GM18520 (cell line): ENCODE data around the gene BTBD9.

ENCODE experiments used
- ATAC-seq: cut with Tn5 transposase; IDR thresholded peaks from one replicate; pipeline ENCODE4 v1.9.1; 2021; ENCODE audit not compliant: unreplicated experiment

Gene BTBD9

GRCh38 chr6:38215225-38215624 lies 424.5 kb downstream of the BTBD9 start:
- ATAC-seq, result no peak

GRCh38 chr6:38214159-38214558 lies 425.6 kb downstream of the BTBD9 start:
- no peak for ATAC-seq

GRCh38 chr6:38213251-38213658 lies 426.5 kb downstream of the BTBD9 start:
- ATAC-seq, result no peak

- ATAC-seq, result no peak
These were observed 427.1 kb downstream of the BTBD9 start for GRCh38 chr6:38212579-38212978.

GRCh38 chr6:38212116-38212515 lies 427.6 kb downstream of the BTBD9 start:
- no peak for ATAC-seq

- no peak for ATAC-seq
These were observed 430.1 kb downstream of the BTBD9 start for GRCh38 chr6:38209371-38210260.

GRCh38 chr6:38208028-38208427 lies 431.7 kb downstream of the BTBD9 start:
- ATAC-seq, result no peak

GRCh38 chr6:38207375-38207774 lies 432.4 kb downstream of the BTBD9 start:
- ATAC-seq, result no peak

GRCh38 chr6:38198219-38198618 lies 441.5 kb downstream of the BTBD9 start:
- no peak for ATAC-seq

- ATAC-seq, result no peak
These were observed 444.6 kb downstream of the BTBD9 start for GRCh38 chr6:38195113-38195635.

- no peak for ATAC-seq
These were observed 445.1 kb downstream of the BTBD9 start for GRCh38 chr6:38194589-38194988.

- ATAC-seq, result no peak
These were observed 445.5 kb downstream of the BTBD9 start for GRCh38 chr6:38194282-38194572.

- no peak for ATAC-seq
These were observed 446.0 kb downstream of the BTBD9 start for GRCh38 chr6:38193481-38194281.

GRCh38 chr6:38193051-38193450 lies 446.7 kb downstream of the BTBD9 start:
- ATAC-seq, result no peak

- ATAC-seq, result no peak
These were observed 447.2 kb downstream of the BTBD9 start for GRCh38 chr6:38192487-38192886.

- no peak for ATAC-seq
These were observed 447.7 kb downstream of the BTBD9 start for GRCh38 chr6:38192011-38192410.

GRCh38 chr6:38191418-38191817 lies 448.3 kb downstream of the BTBD9 start:
- ATAC-seq, result no peak

GRCh38 chr6:38188677-38189335 lies 450.9 kb downstream of the BTBD9 start:
- ATAC-seq, result no peak

- no peak for ATAC-seq
These were observed 451.7 kb downstream of the BTBD9 start for GRCh38 chr6:38187811-38188590.

GRCh38 chr6:38187325-38187724 lies 452.4 kb downstream of the BTBD9 start:
- no peak for ATAC-seq

- no peak for ATAC-seq
These were observed 454.0 kb downstream of the BTBD9 start for GRCh38 chr6:38185752-38186151.
